ENCODE data around the gene DAPK2. TPM values are rescaled to one million over a fixed set of nuclear protein-coding genes. Genes with fewer than 3 reads are reported as not detected.

The DAPK2 gene
- total RNA-seq, 1 donor from 2014 or later = 2.6 TPM

DNA sequence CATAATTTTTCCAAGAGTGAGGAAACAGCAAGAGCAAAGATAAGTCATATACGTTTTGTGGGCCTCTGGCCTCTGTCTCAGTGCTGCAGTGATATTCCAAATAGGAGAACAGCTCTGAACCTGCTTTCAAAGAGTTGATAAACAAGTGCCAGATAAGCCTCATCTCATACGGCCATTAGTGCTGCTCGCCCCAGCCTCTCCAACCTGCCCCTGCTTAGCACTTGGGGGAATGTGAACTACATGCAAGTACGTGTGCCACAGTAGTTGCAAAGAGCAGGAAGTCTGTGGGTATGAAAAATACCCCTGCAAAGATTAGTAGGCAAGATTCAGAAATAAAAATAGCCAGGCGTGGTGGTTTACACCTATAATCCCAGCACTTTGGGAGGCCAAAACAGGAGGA is 14.0 kb downstream of the DAPK2 start:
- no peaks in the 10 kb centered on the region for H3K4me1 Mint-ChIP-seq (ENCODE audit: low read depth, unreplicated experiment)
- DNase-seq = no peak
- H3K36me3 Mint-ChIP-seq (ENCODE audit: unreplicated experiment) = no peaks in the 10 kb centered on the region
- H3K27me3 Mint-ChIP-seq (ENCODE audit: unreplicated experiment) = peaks cover 2% of the 10 kb centered on the region
- TF ChIP-seq, protein P1, sequence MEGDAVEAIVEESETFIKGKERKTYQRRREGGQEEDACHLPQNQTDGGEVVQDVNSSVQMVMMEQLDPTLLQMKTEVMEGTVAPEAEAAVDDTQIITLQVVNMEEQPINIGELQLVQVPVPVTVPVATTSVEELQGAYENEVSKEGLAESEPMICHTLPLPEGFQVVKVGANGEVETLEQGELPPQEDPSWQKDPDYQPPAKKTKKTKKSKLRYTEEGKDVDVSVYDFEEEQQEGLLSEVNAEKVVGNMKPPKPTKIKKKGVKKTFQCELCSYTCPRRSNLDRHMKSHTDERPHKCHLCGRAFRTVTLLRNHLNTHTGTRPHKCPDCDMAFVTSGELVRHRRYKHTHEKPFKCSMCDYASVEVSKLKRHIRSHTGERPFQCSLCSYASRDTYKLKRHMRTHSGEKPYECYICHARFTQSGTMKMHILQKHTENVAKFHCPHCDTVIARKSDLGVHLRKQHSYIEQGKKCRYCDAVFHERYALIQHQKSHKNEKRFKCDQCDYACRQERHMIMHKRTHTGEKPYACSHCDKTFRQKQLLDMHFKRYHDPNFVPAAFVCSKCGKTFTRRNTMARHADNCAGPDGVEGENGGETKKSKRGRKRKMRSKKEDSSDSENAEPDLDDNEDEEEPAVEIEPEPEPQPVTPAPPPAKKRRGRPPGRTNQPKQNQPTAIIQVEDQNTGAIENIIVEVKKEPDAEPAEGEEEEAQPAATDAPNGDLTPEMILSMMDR (IDR thresholded peaks at IDR 0.05; ENCODE audit: partially characterized antibody, unreplicated experiment) = no peak
- H3K4me3 Mint-ChIP-seq (ENCODE audit: unreplicated experiment) = no peak overlapping the region
- no peak overlapping the region for H3K27ac Mint-ChIP-seq (ENCODE audit: unreplicated experiment)
- H3K9me3 Mint-ChIP-seq (ENCODE audit: unreplicated experiment) = no peaks in the 10 kb centered on the region

DNA sequence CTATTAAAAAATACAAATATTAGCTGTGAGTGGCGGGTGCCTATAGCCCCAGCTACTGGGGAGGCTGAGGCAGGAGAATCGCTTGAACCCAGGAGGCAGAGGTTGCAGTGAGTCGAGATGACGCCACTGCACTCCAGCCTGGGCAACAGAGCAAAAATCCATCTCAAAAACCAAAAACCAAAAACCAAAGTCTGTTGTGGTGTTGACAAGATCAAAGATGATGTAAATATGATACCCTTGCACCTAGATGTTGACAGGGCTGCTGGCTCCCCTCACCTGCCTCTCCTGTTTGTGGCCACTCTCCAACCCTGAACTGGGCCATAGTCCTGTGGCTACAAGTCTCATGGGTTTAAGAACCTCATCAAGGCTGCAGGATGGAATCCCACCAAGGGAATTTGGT is 16.2 kb downstream of the DAPK2 start:
- H3K36me3 Mint-ChIP-seq (ENCODE audit: unreplicated experiment) = no peaks in the 10 kb centered on the region
- TF ChIP-seq, protein P1 (IDR thresholded peaks at IDR 0.05; ENCODE audit: partially characterized antibody, unreplicated experiment) = no peak
- H3K27ac Mint-ChIP-seq (ENCODE audit: unreplicated experiment) = no peak overlapping the region
- no peaks in the 10 kb centered on the region for H3K9me3 Mint-ChIP-seq (ENCODE audit: unreplicated experiment)
- H3K4me3 Mint-ChIP-seq (ENCODE audit: unreplicated experiment) = no peak overlapping the region
- DNase-seq = no peak
- H3K4me1 Mint-ChIP-seq (ENCODE audit: low read depth, unreplicated experiment) = no peaks in the 10 kb centered on the region
- no peaks in the 10 kb centered on the region for H3K27me3 Mint-ChIP-seq (ENCODE audit: unreplicated experiment)

DNA sequence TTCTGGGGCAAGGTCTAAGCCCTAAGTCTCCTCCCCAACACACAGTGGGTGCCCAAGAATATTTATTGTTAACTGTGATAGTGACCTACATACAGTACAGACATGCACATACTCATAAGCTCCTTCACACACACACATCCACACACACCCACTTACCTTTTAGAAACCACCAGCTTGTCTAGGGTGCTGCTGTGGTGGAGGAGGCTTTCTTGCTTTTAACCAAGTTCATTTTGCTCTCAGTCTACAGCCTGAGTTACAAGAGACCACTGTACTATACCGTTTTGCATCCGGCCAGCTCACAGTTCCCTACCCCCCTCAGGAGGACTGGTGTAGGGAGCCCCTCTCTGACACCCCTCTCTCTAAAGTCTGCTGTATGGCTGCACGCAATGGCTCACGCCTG is 16.7 kb downstream of the DAPK2 start:
- Mint-ChIP-seq H3K9me3 (ENCODE audit: unreplicated experiment) (no peaks in the 10 kb centered on the region), H3K36me3 (ENCODE audit: unreplicated experiment) (no peaks in the 10 kb centered on the region), H3K27me3 (ENCODE audit: unreplicated experiment) (no peaks in the 10 kb centered on the region), H3K27ac (ENCODE audit: unreplicated experiment) (no peak overlapping the region), H3K4me1 (ENCODE audit: low read depth, unreplicated experiment) (no peaks in the 10 kb centered on the region), H3K4me3 (ENCODE audit: unreplicated experiment) (no peak overlapping the region)
- TF ChIP-seq, protein P1 (IDR thresholded peaks at IDR 0.05; ENCODE audit: partially characterized antibody, unreplicated experiment) = no peak
- no peak for DNase-seq

DNA sequence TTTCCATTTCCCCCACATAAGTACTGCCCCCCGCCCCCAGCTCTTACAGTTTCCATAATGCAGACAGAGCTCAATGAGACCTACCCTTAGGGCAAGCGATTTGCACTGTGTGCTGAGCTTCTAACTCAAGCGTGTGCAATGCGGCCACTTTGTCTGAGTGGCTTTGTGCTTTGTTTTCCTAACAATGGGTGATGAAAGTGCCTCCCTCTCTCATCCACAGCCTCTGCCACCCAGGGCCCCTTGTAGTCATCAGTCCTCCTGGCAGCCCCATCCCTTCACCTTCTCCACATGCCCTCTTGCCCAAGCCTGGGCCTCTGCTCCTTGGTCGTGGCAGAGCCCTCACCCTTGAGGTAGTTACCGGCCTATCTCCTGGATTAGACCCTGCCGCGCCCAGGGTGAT is 17.2 kb downstream of the DAPK2 start:
- Mint-ChIP-seq H3K27me3 (ENCODE audit: unreplicated experiment) (no peaks in the 10 kb centered on the region), H3K27ac (ENCODE audit: unreplicated experiment) (no peak overlapping the region), H3K4me1 (ENCODE audit: low read depth, unreplicated experiment) (no peaks in the 10 kb centered on the region), H3K36me3 (ENCODE audit: unreplicated experiment) (peaks cover under 1% of the 10 kb centered on the region), H3K9me3 (ENCODE audit: unreplicated experiment) (no peaks in the 10 kb centered on the region), H3K4me3 (ENCODE audit: unreplicated experiment) (no peak overlapping the region)
- no peak for DNase-seq
- TF ChIP-seq, protein P1 (IDR thresholded peaks at IDR 0.05; ENCODE audit: partially characterized antibody, unreplicated experiment) = no peak

DNA sequence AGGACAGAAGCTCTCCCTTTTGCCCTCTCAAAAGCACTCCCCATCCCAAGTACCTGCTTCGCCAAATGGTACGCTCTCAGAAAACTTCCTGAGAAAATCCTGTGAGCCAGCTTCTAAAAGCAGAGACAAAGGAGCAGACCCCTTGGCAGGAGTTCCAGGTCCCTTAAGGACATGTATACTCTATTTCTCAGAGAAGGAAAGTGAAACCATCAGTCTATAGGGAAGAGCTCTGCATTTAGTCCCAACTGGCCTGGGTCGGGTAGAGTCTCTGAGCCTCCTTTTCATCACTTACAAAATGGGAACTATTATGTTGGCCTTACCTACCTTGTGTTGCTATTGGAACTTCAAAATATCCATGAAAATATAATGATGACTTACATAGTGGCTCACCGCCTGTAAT is 19.7 kb downstream of the DAPK2 start:
- H3K4me1 Mint-ChIP-seq (ENCODE audit: low read depth, unreplicated experiment) = peaks cover 9% of the 10 kb centered on the region
- no peak for DNase-seq
- TF ChIP-seq, protein P1 (IDR thresholded peaks at IDR 0.05; ENCODE audit: partially characterized antibody, unreplicated experiment) = no peak
- H3K9me3 Mint-ChIP-seq (ENCODE audit: unreplicated experiment) = peaks cover under 1% of the 10 kb centered on the region
- H3K27me3 Mint-ChIP-seq (ENCODE audit: unreplicated experiment) = no peaks in the 10 kb centered on the region
- H3K27ac Mint-ChIP-seq (ENCODE audit: unreplicated experiment) = no peak overlapping the region
- H3K36me3 Mint-ChIP-seq (ENCODE audit: unreplicated experiment) = peaks cover 7% of the 10 kb centered on the region
- H3K4me3 Mint-ChIP-seq (ENCODE audit: unreplicated experiment) = no peak overlapping the region
